ENCODE results near the gene MDGA2. TPM values are rescaled to one million over a fixed set of nuclear protein-coding genes. Genes with fewer than 3 reads are reported as not detected.

MDGA2 gene
- total and polyA plus RNA-seq, 2 of the 8 experiments (the other 6 are each of a cell fraction or from before 2014, with no cell fraction given): 0.11 to 0.69 TPM

GRCh38 chr14:47044841-47045240 is 630.6 kb downstream of the MDGA2 start:
- no peak overlapping the region for H3K4ac ChIP-seq (replicated peaks; ENCODE audit: insufficient read length, low read depth, low read length)
- peak; percentile 94 for FAIRE-seq
- H3K27ac ChIP-seq (ENCODE audit: low read depth, low read length): no peak overlapping the region
- H3K27me3 ChIP-seq (replicated peaks in 1 of 4; ENCODE audit: control insufficient read depth in 3 of 4, extremely low read depth in 1 of 4, insufficient read depth in 3 of 4, low read length in 3 of 4): no peaks in the 10 kb centered on the region
- no peaks in the 10 kb centered on the region for H3K9me3 ChIP-seq (ENCODE audit: insufficient read depth in 2 of 2, low read depth in 1 of 2, low read length in 1 of 2)
- peak; percentile 39 to 48 for DNase-seq (ENCODE audit: low read depth in 1 of 2, low spot score in 2 of 2)
- no peak overlapping the region for H3K56ac ChIP-seq (replicated peaks; ENCODE audit: insufficient read length, low read depth, low read length)
- peak overlapping the region; percentile 88 for H4K5ac ChIP-seq (ENCODE audit: insufficient read length, low read depth, low read length)
- H2BK15ac ChIP-seq (ENCODE audit: low read length): no peak overlapping the region
- peak overlapping the region; percentile 43 to 45; a peak in 2 of 4 replicates for H3K4me2 ChIP-seq (ENCODE audit: insufficient read depth in 1 of 2, low read depth in 2 of 2, low read length in 2 of 2)
- H3K4me1 ChIP-seq (replicated peaks in 1 of 4; ENCODE audit: control insufficient read depth in 3 of 4, insufficient read depth in 4 of 4, low read length in 3 of 4): peaks cover 0 to 4% (median 0%) of the 10 kb centered on the region in 4 experiments; a peak in 2 of 7 replicates
- no peak overlapping the region for H4K8ac ChIP-seq (ENCODE audit: extremely low read depth, insufficient read depth, low read length)
- ChIA-PET POLR2A (ENCODE audit: partially characterized antibody) (no interaction called here), CTCF (ENCODE audit: partially characterized antibody) (no interaction called here)
- H4K20me1 ChIP-seq (replicated peaks in 1 of 2; ENCODE audit: control insufficient read depth in 1 of 2, insufficient read depth in 2 of 2, low read length in 2 of 2): no peaks in the 10 kb centered on the region
- H3K79me1 ChIP-seq (ENCODE audit: low read depth, low read length): no peaks in the 10 kb centered on the region
- H3K23me2 ChIP-seq (ENCODE audit: low read depth, low read length): no peaks in the 10 kb centered on the region
- no peak overlapping the region for H2BK120ac ChIP-seq (replicated peaks; ENCODE audit: low read depth, low read length)
- no peak overlapping the region for H3K4me3 ChIP-seq (ENCODE audit: extremely low read depth in 1 of 4, insufficient read depth in 2 of 4, low read depth in 3 of 4, low read length in 4 of 4)
- no peak overlapping the region for H3K18ac ChIP-seq (ENCODE audit: extremely low read depth, low read length)
- H2AFZ ChIP-seq (ENCODE audit: low read length): no peak overlapping the region
- H3K79me2 ChIP-seq (ENCODE audit: control insufficient read depth in 1 of 2, insufficient read depth in 2 of 2, low read length in 2 of 2): no peaks in the 10 kb centered on the region
- H3K14ac ChIP-seq (ENCODE audit: insufficient read length): no peak overlapping the region
- H4K91ac ChIP-seq (replicated peaks; ENCODE audit: insufficient read length, low read length): no peak overlapping the region
- H3K9ac ChIP-seq (replicated peaks in 1 of 4; ENCODE audit: extremely low read depth in 1 of 4, low read depth in 3 of 4, low read length in 3 of 4): no peak overlapping the region
- H2BK5ac ChIP-seq (ENCODE audit: low read depth, low read length): no peak overlapping the region
- H3K36me3 ChIP-seq (ENCODE audit: control insufficient read depth in 2 of 4, insufficient read depth in 4 of 4, low read length in 3 of 4): no peaks in the 10 kb centered on the region
- no peak overlapping the region for H2BK12ac ChIP-seq (ENCODE audit: low read depth, low read length)
- no peak overlapping the region for H3K23ac ChIP-seq (ENCODE audit: insufficient read length)
- WGBS, 2 experiments (ENCODE audit: extremely low coverage in 1 of 2, insufficient coverage in 1 of 2, insufficient read length in 1 of 2, insufficient replicate concordance in 2 of 2, low coverage in 1 of 2, low lambda C conversion rate in 2 of 2, missing lambda C conversion rate in 1 of 2): 63% methylated on average over 1 of the region's 1 CpG; no CpG with 5 or more reads in 1 of the 2 experiments
- H2BK20ac ChIP-seq (ENCODE audit: low read length): no peak overlapping the region
- H2AK5ac ChIP-seq (ENCODE audit: low read depth, low read length): no peak overlapping the region
- TF ChIP-seq RAD21 (IDR thresholded peaks at IDR 0.05 in 1 of 2, conservative IDR thresholded peaks at IDR 0.05 in 1 of 2; ENCODE audit: low read depth in 2 of 2, low read length in 2 of 2) (peak; percentile 83 to 85), EP300 (IDR thresholded peaks at IDR 0.05; ENCODE audit: borderline replicate concordance in 1 of 2, low read depth in 2 of 2, low read length in 2 of 2) (peak in 1 of 2 experiments; percentile 77; a peak in 1 of 3 replicates), PHF8 (conservative IDR thresholded peaks at IDR 0.05; ENCODE audit: low read depth, low read length) (no peak), SIN3A (conservative IDR thresholded peaks at IDR 0.05 in 1 of 2, IDR thresholded peaks at IDR 0.05 in 1 of 2; ENCODE audit: low read depth in 1 of 2, low read length in 2 of 2) (no peak), KDM4A (IDR thresholded peaks at IDR 0.05; ENCODE audit: low read depth, low read length, severe bottlenecking) (no peak), SP4 (IDR thresholded peaks at IDR 0.05; ENCODE audit: low read length) (no peak), JUND (IDR thresholded peaks at IDR 0.05; ENCODE audit: low read length) (no peak), TCF12 (IDR thresholded peaks at IDR 0.05; ENCODE audit: low read depth, low read length) (no peak), EZH2 (IDR thresholded peaks at IDR 0.05; ENCODE audit: low read depth, low read length, severe bottlenecking) (no peak), CHD2 (IDR thresholded peaks at IDR 0.05; ENCODE audit: low read length) (no peak), CEBPB (IDR thresholded peaks at IDR 0.05; ENCODE audit: low read depth, low read length) (no peak), POLR2AphosphoS5 (IDR thresholded peaks at IDR 0.05; ENCODE audit: low read depth, low read length) (no peak), RXRA (IDR thresholded peaks at IDR 0.05; ENCODE audit: insufficient read depth, low read depth, low read length) (no peak), HDAC2 (IDR thresholded peaks at IDR 0.05; ENCODE audit: borderline replicate concordance in 1 of 2, low read depth in 2 of 2, low read length in 2 of 2) (no peak)

Data from H1 (cell line).